ENCODE results near the gene VAV3. TPM values are rescaled to one million over a fixed set of nuclear protein-coding genes. Genes with fewer than 3 reads are reported as not detected.
"Not testable (repeated sequence)": the region's sequence is repeated elsewhere in the genome, so short reads cannot be mapped to it uniquely, and the experiment has no call there.

Gene VAV3, protein sequence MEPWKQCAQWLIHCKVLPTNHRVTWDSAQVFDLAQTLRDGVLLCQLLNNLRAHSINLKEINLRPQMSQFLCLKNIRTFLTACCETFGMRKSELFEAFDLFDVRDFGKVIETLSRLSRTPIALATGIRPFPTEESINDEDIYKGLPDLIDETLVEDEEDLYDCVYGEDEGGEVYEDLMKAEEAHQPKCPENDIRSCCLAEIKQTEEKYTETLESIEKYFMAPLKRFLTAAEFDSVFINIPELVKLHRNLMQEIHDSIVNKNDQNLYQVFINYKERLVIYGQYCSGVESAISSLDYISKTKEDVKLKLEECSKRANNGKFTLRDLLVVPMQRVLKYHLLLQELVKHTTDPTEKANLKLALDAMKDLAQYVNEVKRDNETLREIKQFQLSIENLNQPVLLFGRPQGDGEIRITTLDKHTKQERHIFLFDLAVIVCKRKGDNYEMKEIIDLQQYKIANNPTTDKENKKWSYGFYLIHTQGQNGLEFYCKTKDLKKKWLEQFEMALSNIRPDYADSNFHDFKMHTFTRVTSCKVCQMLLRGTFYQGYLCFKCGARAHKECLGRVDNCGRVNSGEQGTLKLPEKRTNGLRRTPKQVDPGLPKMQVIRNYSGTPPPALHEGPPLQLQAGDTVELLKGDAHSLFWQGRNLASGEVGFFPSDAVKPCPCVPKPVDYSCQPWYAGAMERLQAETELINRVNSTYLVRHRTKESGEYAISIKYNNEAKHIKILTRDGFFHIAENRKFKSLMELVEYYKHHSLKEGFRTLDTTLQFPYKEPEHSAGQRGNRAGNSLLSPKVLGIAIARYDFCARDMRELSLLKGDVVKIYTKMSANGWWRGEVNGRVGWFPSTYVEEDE
- 1 to 10 TPM; 7.3 to 7.9 TPM for total RNA-seq
- long read RNA-seq, donor 1: 0 reads
- long read RNA-seq, donor 2, partial matches to known transcripts: 0 of 3 reads
- long read RNA-seq, donor 2, other reads (novel, unspliced or antisense): 3 of 3 reads

DNA sequence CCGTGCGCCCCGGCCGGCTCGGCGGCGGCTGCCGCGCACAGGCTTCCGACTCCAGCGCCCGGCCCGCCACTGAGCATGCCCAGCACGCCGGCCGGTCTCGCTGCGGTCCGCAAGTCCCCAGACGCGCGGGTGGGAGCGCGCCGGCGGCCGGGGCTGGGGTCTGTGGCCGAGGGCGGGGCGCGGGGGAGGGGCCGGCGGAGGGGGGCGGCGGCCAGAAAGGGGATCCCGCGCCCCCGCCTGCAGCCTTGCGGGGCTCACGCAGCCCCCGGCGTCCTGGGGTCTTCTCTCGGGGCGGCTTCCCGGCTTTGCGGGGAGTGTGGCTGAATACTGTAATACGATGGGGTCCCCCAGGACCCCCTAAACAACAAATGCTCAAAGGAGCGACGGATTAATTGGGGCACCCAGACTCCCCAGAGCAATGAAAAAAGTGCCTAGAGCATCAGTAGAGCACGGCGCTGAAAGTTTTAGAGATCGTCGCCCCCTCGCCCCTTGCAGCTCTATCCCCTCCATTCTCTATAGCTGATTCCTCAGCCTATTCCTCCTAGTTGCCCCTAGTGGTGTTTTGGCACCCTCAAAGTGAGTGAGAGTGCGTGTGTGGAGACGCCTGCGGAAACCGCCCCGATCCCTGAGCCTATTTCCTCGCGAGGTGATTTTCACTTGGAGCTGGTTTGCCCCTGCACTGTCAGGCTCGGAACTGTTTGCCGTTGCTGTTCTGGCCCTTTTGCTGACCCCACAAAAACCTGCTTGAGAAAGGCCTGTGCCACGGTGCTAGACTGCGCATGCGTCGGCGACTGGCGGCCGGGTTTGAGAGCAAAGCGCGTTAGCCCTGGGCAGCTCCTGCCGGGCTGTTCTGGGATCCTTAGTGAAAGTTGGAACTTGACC, at the start of gene VAV3:
Gene VAV3 (minus strand): TSS at position 71 of the 882 bp plus-strand sequence. CDS start 311 bp downstream, outside the sequence.
- peak; percentile 94 for DNase-seq (ENCODE audit: low spot score)
- intact Hi-C loops (cut with DNase I): no loop called here

DNA sequence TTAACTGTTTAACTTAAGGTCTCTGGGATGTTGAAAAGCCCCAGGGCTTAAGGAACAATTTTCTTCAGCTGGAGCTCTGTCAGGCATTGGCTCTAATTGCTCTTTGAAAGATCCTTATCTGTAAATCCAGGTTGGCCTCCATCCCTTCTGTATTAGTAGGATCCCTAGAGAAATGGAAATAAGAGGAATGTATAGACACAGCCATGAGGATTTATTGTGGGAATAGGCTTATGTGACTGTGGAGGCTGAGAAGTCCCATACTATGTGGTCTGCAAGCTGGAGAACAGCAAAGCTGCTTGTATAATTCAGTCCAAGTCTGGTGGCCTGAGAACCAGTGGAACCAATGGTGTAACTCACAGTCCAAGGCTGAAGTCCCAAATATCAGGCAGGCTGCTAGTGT, 47.6 kb upstream of the VAV3 start:
- no peak for DNase-seq (ENCODE audit: low spot score)
- intact Hi-C loops (cut with DNase I): no loop called here

DNA sequence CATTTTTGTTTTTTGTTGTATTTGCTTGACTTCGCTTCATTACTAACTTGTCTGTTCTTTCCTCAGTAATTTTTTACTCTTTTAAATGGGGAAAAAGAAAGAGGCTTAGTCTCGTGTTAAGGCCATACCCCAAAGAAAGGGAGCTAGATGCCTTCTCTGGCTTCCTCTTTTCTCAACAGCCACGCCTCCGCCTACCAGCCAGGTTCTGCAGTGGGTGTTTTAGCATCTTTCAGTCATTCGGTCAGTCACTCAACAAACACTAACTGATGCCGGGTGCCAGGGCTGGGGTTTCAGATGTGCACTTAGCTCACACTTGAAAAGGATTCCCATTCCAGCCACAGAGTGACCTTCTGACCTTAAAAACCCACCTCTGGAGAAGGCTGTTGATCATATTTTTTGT, 46.3 kb upstream of the VAV3 start:
- no peak for DNase-seq (ENCODE audit: low spot score)
- intact Hi-C loops (cut with DNase I): no loop called here

DNA sequence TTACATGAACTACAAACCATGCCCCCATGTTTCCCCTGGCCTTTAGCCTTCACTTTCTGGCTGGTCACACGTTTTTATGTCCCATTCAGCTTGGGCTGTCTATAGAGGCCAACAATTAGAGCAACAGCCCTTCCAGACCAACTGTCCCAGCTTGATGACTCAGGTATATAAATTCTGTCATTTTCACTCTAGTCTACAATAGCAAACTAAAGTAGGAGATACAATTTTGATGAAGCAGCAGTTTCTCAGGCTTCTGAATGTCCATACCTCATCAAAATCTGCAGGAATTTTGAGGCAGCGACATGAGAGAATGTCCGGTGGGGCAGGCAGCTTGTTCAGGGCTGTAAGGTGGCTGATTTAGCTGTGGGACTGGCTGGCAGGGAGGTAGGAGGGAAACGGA, 45.6 kb upstream of the VAV3 start:
- intact Hi-C loops (cut with DNase I): no loop called here
- no peak for DNase-seq (ENCODE audit: low spot score)

DNA sequence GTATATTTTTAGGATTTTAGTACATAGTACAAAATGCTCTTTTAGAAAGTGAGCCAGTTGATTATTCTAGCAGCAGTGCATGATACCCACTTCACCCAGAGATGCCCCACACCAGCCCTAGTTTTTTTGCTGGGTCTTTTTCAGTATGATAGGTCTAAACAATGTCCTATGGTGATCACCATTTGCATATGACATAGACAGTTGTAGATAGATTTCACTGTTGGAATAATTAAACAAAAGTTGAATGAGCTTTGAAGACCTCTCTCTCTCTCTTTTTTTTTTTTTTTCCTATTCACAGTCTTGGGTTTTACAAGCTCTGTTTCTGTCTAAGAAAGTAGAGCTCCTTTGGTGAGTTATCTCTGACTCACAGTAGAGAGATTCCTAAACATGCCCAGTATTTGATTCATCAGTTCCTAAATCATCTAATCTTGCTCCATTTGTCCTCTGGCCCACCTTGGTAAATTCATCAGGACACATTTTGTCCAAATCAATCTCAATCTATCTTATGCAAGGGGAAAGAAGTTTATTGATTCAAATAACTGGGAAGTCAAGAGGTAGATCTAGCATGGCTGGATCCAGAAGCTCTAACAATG, 44.7 kb upstream of the VAV3 start:
- no peak for DNase-seq (ENCODE audit: low spot score)

DNA sequence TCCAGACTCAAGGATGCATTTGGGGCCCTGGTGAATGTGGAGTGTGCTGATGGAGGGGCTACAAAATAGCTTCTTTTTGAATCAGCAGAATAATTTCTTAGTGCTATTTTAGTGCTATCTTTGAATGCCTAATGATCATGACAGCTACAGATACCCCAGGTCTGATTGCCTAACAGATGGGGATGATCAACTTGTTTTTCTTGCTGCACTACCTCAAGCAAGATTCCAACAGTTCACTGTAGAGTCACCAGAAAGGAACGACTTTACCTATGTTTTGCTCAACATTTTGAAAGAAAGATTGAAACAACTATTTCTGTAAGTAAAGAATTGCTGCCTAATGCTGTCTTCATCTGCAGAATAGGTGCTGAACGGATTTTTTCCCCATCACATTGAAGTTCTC, 42.6 kb upstream of the VAV3 start:
- DNase-seq (ENCODE audit: low spot score): no peak
- intact Hi-C loops (cut with DNase I): no loop called here

More for the DNA sequence above, 44.7 kb upstream of the VAV3 start:
- intact Hi-C loops (cut with DNase I): no loop called here

DNA sequence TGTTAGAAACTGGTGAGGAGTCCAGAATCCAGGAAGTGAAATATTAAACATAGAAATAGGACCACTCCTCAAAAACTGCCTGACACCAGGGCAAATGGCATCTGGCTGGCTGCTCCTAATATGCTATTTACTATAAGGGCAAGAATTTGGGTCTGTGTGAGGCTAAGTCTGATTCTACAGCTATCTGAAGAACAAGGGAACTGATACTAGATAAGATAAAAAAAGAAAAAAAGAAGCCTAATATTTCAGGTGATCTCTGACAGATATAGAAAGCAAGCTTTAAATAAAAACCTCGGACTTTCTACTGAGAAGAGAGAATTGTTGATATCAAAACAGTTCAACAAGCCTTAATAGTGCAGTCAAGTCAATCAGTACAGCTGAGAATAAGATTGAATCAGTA, 42.1 kb upstream of the VAV3 start:
- intact Hi-C loops (cut with DNase I): no loop called here

DNA sequence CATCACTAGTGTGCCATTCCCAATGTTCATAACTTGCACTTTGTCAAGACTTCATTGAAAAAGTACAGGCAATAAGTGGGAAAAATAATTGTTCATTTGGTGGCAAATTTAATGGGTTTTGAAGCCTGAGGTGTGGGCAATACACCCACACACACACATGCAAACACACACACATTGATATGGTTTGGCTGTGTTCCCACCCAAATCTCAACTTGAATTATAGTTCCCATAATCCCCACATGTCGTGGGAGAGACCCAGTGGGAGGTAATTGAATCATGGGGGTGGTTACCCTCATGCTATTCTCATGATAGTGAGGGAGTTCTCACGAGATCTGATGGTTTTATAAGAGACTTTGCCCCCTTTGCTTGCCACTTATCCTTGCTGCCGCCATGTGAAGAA, 39.9 kb upstream of the VAV3 start:
- DNase-seq (ENCODE audit: low spot score); intact Hi-C loops (cut with DNase I): not testable (repeated sequence)

More for the DNA sequence above, 42.1 kb upstream of the VAV3 start:
- DNase-seq (ENCODE audit: low spot score): no peak

DNA sequence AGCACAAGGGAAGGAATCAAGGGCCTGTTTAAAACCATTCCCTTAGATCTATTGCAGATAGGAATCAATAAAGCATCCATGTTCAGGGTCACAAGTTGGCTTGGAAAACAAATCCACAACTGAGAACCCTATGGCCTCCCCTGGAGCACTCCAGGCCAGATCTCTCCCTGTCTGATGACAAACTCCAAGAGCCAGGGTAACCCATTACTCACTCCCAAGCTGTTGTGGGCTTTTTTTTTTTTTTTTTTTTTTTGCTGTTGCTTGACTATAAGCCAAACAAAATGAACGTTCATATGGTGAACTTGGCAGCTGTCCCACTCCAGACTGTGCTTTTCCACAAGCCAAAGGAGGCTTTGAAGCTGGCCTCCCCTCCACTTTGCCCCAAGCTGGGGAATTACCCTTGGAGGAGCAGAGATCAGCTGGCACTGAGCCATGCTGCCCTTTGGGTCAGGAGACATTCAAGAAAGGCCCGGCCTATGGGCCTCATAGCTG, 35.7 kb upstream of the VAV3 start:
- intact Hi-C loops (cut with DNase I): no loop called here
- DNase-seq (ENCODE audit: low spot score): no peak

DNA sequence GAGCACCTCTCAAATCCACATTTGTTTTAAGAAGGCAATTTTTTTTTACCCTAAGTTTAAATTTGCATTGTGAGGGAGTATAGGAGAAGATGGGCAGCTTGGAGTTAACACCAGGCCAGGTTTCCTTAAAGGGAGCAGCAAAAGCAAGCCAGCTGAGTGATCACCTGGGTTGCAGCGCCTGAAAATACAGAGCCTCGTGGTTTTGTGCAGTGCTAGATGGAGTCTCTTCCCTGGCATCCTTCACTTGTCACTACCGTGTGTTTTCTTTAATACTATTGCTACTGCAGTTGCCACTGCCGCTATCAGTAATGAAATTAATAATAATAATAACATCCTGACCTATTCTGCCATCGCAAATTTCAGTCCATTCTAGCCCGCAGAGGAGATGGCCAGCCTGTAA, 35.2 kb upstream of the VAV3 start:
- no peak for DNase-seq (ENCODE audit: low spot score)
- intact Hi-C loops (cut with DNase I): no loop called here

DNA sequence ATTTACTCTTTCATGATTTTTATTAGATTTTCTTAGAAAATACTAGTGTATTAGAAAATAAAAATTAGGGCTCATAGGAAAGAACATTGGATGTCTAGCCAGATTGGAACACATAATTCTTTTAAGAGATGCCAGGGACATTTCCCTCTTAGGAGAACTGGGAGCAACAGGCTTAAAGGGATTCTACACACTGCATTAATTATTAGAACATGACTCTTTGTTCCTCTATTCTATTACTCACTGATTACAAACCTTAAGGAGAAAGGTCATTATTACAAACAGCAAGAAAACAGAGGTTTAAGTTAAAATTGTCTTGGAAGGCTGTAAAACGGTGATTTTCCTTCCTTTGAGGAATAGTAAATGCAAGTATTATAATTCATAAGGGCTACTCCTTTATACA, 32.9 kb upstream of the VAV3 start:
- DNase-seq (ENCODE audit: low spot score): no peak
- intact Hi-C loops (cut with DNase I): no loop called here

DNA sequence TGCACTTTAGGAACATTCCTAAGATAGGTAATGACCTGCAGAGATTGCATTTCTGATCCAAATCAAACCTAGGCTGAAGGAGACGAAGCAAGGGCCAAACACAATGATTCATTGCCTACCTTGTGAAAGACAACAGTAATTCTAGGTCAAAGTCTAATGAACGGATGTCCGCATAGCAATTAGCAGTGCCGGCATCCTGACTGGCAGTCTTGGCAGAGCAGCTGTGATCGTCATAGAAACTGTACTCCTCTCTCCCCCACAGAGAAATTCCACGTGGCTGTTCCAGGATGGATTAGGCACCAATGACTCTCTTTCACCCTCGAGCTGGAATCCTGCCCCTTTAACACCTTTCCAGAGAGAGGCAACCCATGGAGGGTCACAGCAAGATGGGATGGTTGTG, 28.9 kb upstream of the VAV3 start:
- intact Hi-C loops (cut with DNase I): no loop called here
- no peak for DNase-seq (ENCODE audit: low spot score)

DNA sequence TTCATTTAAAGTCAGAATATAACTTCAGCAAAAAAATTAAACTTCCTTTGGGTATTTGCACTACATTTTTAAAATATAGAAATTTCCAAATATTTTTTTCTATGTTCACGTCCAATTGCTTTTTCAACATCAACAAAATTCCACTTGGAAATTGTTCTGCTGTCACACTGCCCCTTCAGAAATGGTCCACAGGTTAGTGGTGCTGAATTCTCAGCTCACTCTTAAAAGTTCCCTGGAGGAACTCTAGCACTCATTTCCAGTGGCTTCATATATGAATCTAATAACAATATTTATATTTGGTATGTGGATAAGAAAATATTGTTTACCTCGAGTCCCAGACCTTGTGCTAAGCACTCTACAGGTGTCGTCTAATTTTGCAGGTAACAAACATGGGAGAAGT, 27.4 kb upstream of the VAV3 start:
- intact Hi-C loops (cut with DNase I): no loop called here
- DNase-seq (ENCODE audit: low spot score): no peak

DNA sequence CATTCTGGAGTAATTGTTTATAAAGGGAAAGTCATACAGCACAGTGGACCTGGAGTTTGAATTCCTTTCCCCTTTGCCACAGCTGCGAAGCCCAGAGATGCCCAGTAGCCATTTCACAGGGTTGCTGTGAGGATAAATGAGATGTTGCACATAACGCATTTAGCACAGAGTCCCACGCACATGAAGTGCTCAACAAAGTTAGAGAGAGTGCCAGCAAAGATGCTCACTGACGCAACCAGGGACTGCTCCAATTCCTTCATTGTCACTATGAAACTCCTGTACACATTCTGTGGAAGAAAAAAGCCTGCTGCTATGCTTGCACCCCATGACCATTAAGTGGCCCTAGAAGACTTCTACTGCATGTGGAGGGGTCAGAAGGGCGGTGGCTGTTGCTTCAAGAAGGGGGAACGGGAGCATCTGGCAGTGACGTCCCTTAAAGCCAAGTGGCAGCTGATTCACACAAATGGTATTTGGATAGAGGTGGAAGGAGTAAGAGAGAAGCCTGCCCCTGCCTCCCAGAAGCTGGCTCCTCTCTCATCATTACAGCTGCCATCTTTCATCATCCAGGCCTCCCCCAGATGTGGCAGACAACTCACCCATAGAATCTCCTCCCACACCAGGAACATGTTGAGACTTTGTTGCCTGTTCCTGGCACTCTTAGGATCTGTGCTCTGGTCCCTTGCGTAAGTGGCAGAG, 26.5 kb upstream of the VAV3 start:
- no peak for DNase-seq (ENCODE audit: low spot score)
- intact Hi-C loops (cut with DNase I): no loop called here

DNA sequence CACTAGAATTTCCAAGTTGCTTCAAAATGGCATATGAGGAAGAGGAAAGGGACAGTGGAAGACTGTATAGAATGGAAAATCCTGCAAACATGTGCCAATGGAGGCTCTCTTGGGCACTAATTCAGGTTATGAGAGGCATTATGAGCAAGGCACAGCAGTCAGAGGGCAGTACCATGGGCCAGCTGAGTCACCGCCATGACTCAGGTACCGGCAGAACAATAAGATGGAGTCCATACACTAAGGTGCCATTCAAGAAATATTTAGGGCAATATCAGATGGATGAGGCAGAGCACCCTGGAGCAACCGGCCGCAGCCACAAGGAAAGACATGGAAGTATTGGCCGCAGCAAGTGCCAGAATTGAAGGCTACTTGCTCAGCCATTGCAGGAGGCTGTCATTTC, 25.6 kb upstream of the VAV3 start:
- intact Hi-C loops (cut with DNase I): no loop called here
- DNase-seq (ENCODE audit: low spot score): no peak

DNA sequence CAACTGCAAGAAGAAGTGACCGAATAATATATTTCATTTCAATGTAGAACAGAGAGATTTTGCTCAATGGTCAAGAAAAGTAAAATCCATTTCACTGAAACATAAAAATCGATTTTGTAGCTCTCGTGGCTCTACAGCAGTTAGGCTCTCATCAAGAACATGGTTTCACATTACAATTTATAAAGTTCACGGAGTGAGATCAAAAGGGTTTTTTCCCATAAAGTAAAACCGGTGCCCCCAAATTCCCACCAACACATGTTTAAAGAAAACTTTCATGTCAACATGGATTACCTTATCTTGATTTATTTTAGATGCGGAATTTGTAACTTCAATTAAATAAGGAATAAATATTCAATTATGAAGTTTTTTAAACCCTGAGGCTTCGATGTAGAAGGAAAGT, 16.3 kb upstream of the VAV3 start:
- intact Hi-C loops (cut with DNase I): no loop called here
- no peak for DNase-seq (ENCODE audit: low spot score)

DNA sequence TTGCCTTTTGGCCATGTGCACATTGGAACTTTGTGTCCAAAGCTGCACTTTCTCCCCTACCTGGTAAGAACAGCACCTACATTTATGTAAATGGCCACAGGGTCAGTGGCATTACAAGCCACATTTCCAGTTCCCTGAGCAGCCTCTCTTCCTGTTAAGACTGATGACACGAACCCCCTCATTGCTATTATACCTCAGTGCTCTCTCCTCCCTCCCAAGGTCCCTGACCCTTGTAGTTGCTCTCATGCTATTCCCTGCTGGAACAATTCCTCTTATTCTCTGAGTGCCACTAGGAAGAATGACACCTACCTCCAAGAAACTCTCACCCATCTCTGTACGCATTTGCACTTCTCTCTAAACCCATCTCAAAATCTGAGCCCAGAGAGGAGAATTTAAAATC, 14.9 kb upstream of the VAV3 start:
- no peak for DNase-seq (ENCODE audit: low spot score)
- intact Hi-C loops (cut with DNase I): no loop called here

DNA sequence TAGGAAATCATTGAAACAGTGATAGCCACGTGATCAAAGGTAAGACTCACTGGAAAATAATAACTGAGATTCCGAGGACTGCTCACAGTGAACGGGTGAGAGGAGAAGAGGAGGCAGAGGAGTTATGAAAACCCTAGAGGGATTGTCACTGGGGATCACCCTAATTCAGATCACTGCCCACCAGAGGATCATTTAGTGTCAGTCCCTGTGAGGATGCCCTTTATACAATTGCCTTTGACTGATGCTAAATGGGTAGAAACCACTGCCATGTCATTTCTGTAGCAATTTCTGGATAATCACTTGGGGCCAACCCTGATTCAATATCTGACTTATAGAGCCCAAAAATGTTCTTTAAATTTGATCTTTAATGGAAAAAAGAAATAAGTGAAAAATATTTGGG, 14.1 kb upstream of the VAV3 start:
- intact Hi-C loops (cut with DNase I): no loop called here
- DNase-seq (ENCODE audit: low spot score): no peak

Measured in posterior vena cava (tissue), 2 donors.